Measurements from ENCODE around the gene AFP. TPM values are rescaled to one million over a fixed set of nuclear protein-coding genes. Genes with fewer than 3 reads are reported as not detected.

Gene AFP
- total and polyA plus RNA-seq, 2 donors (not counting 1 experiment from before 2014, with no cell fraction given): not detected

DNA sequence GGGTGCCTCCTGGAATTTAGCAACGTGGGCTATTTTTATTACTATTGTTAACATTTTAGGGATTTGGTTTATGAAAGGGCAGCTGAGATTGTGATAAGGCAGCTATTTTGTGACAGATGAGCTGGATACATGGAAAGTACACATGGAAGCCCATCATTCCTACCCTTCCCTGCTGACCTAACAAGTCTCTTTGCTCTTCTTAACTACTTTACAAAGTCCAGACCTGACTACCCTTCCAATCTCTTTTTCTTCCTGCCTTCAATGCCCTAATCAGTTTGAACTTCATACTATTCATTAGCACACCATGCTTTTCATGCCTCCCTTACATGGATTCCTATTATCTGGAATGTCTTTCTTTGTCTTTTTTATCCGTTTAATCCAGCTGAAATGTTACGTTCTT, 9.4 kb upstream of the AFP start:
- H3K27ac ChIP-seq (ENCODE audit: low read length in 2 of 2): no peak overlapping the region
- H3K36me3 ChIP-seq (replicated peaks in 1 of 2; ENCODE audit: control extremely low read depth in 1 of 2, control insufficient read depth in 1 of 2, extremely low read depth in 1 of 2, insufficient read depth in 2 of 2, low read length in 1 of 2): no peaks in the 10 kb centered on the region
- ChIA-PET POLR2A (no interaction called here), CTCF (interaction anchor here (1.0 kb wide), 1 partner anchor 20 kb away, joined by 5 read pairs; no protein-coding TSS in a partner anchor)
- peaks cover 0 to 2% (median 0%) of the 10 kb centered on the region in 4 experiments for H3K27me3 ChIP-seq (replicated peaks in 1 of 4; ENCODE audit: control extremely low read depth in 1 of 4, control insufficient read depth in 3 of 4, insufficient read depth in 4 of 4, low read length in 3 of 4)
- no peak for TF ChIP-seq EZH2 (IDR thresholded peaks at IDR 0.05; ENCODE audit: borderline replicate concordance, insufficient read depth, low read depth, low read length, poor library complexity, severe bottlenecking)
- TF ChIP-seq, protein P1, sequence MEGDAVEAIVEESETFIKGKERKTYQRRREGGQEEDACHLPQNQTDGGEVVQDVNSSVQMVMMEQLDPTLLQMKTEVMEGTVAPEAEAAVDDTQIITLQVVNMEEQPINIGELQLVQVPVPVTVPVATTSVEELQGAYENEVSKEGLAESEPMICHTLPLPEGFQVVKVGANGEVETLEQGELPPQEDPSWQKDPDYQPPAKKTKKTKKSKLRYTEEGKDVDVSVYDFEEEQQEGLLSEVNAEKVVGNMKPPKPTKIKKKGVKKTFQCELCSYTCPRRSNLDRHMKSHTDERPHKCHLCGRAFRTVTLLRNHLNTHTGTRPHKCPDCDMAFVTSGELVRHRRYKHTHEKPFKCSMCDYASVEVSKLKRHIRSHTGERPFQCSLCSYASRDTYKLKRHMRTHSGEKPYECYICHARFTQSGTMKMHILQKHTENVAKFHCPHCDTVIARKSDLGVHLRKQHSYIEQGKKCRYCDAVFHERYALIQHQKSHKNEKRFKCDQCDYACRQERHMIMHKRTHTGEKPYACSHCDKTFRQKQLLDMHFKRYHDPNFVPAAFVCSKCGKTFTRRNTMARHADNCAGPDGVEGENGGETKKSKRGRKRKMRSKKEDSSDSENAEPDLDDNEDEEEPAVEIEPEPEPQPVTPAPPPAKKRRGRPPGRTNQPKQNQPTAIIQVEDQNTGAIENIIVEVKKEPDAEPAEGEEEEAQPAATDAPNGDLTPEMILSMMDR (IDR thresholded peaks at IDR 0.05): no peak
- H3K9me3 Mint-ChIP-seq (ENCODE audit: insufficient read depth): no peaks in the 10 kb centered on the region
- no peaks in the 10 kb centered on the region for H3K79me2 ChIP-seq (ENCODE audit: control insufficient read depth, insufficient read depth, low read length)
- H3K4me1 ChIP-seq (ENCODE audit: control insufficient read depth in 2 of 2, insufficient read depth in 2 of 2, low read length in 2 of 2): no peaks in the 10 kb centered on the region
- DNase-seq (no peak), ATAC-seq (ENCODE audit: low read depth) (no peak)
- H3K4me2 ChIP-seq (replicated peaks; ENCODE audit: low read depth, low read length, poor library complexity, severe bottlenecking): no peak overlapping the region
- H3K4me1 Mint-ChIP-seq: no peaks in the 10 kb centered on the region
- no peak overlapping the region for H3K27ac Mint-ChIP-seq
- H3K4me3 ChIP-seq (ENCODE audit: control extremely low read depth in 1 of 5, extremely low read depth in 1 of 5, insufficient read depth in 1 of 5, low read depth in 2 of 5, low read length in 4 of 5): no peak overlapping the region
- intact Hi-C loops (cut with micrococcal nuclease): no loop called here
- no peak overlapping the region for H3K9ac ChIP-seq (ENCODE audit: low read length)
- no peaks in the 10 kb centered on the region for H4K20me1 ChIP-seq (ENCODE audit: control insufficient read depth, insufficient read depth, low read length, poor library complexity, severe bottlenecking)
- H3K4me3 Mint-ChIP-seq: no peak overlapping the region
- no peaks in the 10 kb centered on the region for H3K9me3 ChIP-seq (ENCODE audit: control extremely low read depth in 1 of 3, control insufficient read depth in 2 of 3, insufficient read depth in 1 of 3, low read length in 2 of 3)
- H3K27me3 Mint-ChIP-seq: peaks cover 13% of the 10 kb centered on the region
- WGBS (ENCODE audit: insufficient coverage): no CpG with 5 or more reads among the region's 3 CpGs
- no peak overlapping the region for H2AFZ ChIP-seq (ENCODE audit: insufficient read depth, low read depth, low read length, poor library complexity, severe bottlenecking)

DNA sequence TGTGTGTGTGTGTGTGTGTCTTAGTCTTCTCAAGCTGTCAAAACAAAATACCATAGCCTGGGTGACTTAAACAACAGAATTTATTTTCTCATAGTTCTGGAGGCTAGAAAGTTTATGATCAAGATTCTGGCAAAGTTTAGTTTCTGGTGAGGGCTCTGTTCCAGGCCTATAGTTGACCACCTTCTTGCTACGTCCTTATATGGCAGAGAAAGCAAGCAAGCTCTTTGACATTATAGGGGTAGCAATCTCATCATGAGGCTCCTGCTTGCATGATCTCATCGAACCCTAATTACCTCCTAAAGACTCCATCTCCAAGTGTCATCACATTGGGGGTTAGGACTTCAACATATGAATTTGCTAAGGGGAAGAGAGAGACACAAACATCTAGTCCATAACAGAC, 6.9 kb upstream of the AFP start:
- Histone ChIP-seq H3K4me1 (ENCODE audit: control insufficient read depth in 2 of 2, insufficient read depth in 2 of 2, low read length in 2 of 2) (no peaks in the 10 kb centered on the region), H3K27ac (ENCODE audit: low read length in 2 of 2) (no peak overlapping the region), H3K9me3 (ENCODE audit: control extremely low read depth in 1 of 3, control insufficient read depth in 2 of 3, insufficient read depth in 1 of 3, low read length in 2 of 3) (no peaks in the 10 kb centered on the region), H3K9ac (ENCODE audit: low read length) (no peak overlapping the region), H3K27me3 (replicated peaks in 1 of 4; ENCODE audit: control extremely low read depth in 1 of 4, control insufficient read depth in 3 of 4, insufficient read depth in 4 of 4, low read length in 3 of 4) (peaks cover 0 to 2% (median 0%) of the 10 kb centered on the region in 4 experiments), H3K4me2 (replicated peaks; ENCODE audit: low read depth, low read length, poor library complexity, severe bottlenecking) (no peak overlapping the region), H4K20me1 (ENCODE audit: control insufficient read depth, insufficient read depth, low read length, poor library complexity, severe bottlenecking) (no peaks in the 10 kb centered on the region), H3K79me2 (ENCODE audit: control insufficient read depth, insufficient read depth, low read length) (no peaks in the 10 kb centered on the region), H3K36me3 (replicated peaks in 1 of 2; ENCODE audit: control extremely low read depth in 1 of 2, control insufficient read depth in 1 of 2, extremely low read depth in 1 of 2, insufficient read depth in 2 of 2, low read length in 1 of 2) (no peaks in the 10 kb centered on the region), H3K4me3 (ENCODE audit: control extremely low read depth in 1 of 5, extremely low read depth in 1 of 5, insufficient read depth in 1 of 5, low read depth in 2 of 5, low read length in 4 of 5) (no peak overlapping the region), H2AFZ (ENCODE audit: insufficient read depth, low read depth, low read length, poor library complexity, severe bottlenecking) (no peak overlapping the region)
- POLR2A ChIA-PET: no interaction called here
- CTCF ChIA-PET: interaction anchor here (1.1 kb wide), 1 partner anchor 17 kb away, joined by 3 read pairs; no protein-coding TSS in a partner anchor
- TF ChIP-seq EZH2 (IDR thresholded peaks at IDR 0.05; ENCODE audit: borderline replicate concordance, insufficient read depth, low read depth, low read length, poor library complexity, severe bottlenecking): no peak
- TF ChIP-seq, protein P1 (IDR thresholded peaks at IDR 0.05): no peak
- Mint-ChIP-seq H3K9me3 (ENCODE audit: insufficient read depth) (no peaks in the 10 kb centered on the region), H3K27me3 (peaks cover 9% of the 10 kb centered on the region), H3K4me1 (no peaks in the 10 kb centered on the region), H3K4me3 (no peak overlapping the region), H3K27ac (no peak overlapping the region)
- intact Hi-C loops (cut with micrococcal nuclease): no loop called here
- ATAC-seq (ENCODE audit: low read depth) (no peak), DNase-seq (no peak)
- WGBS (ENCODE audit: insufficient coverage): no CpG with 5 or more reads among the region's 2 CpGs
